Activated T-cell treated with anti-CD3 and anti-CD28 coated beads, Interleukin-2, amount 50 U/mL, for 72 hours (primary cell): ENCODE measurements around the gene TMEM141. TPM values are rescaled to one million over a fixed set of nuclear protein-coding genes. Genes with fewer than 3 reads are reported as not detected.
"Not testable (repeated sequence)": the region's sequence is repeated elsewhere in the genome, so short reads cannot be mapped to it uniquely, and the experiment has no call there.

Experiments
- ATAC-seq, 2 donors: fragments of 150-1000 bp; cut with Tn5 transposase; replicated peaks in 1 of 2; 2 replicates each; pipeline ENCODE4 v1.10.0; 2021; ENCODE audit warnings: moderate library complexity in 2 of 2, mild to moderate bottlenecking in 1 of 2
- DNase-seq, 2 donors: peaks; one replicate each; pipeline ENCODE4 v3.0.0; 2021 to 2022; ENCODE audit warnings: mixed read lengths in 1 of 2
- H3K27ac Mint-ChIP-seq: one replicate; pipeline ENCODE4 v1.8.0; 2022; ENCODE audit warnings: mild to moderate bottlenecking, moderate library complexity, mixed read lengths
- H3K27me3 Mint-ChIP-seq: one replicate; pipeline ENCODE4 v1.8.0; 2022; ENCODE audit warnings: low read depth, mixed read lengths
- H3K36me3 Mint-ChIP-seq, 2 donors: one replicate each; pipeline ENCODE4 v1.8.0; 2022; ENCODE audit warnings: mixed read lengths in 2 of 2, mild to moderate bottlenecking in 1 of 2; ENCODE audit not compliant: insufficient read depth in 2 of 2
- H3K4me1 Mint-ChIP-seq: one replicate; pipeline ENCODE4 v1.8.0; 2022; ENCODE audit warnings: low read depth, mixed read lengths
- H3K4me3 Mint-ChIP-seq, 2 donors: one replicate each; pipeline ENCODE4 v1.8.0; 2022; ENCODE audit warnings: mild to moderate bottlenecking in 2 of 2, mixed read lengths in 2 of 2, moderate library complexity in 2 of 2
- H3K9me3 Mint-ChIP-seq, 2 donors: one replicate each; pipeline ENCODE4 v1.8.0; 2022; ENCODE audit warnings: mixed read lengths in 2 of 2
- total RNA-seq, 2 donors: library from RNA; stranded (reverse); gene quantifications; one replicate each; pipeline ENCODE4 v1.2.3, GENCODE V29; 2022

TMEM141 gene
- total RNA-seq, 2 donors from 2014 or later: 18.7 to 20.9 TPM

DNA sequence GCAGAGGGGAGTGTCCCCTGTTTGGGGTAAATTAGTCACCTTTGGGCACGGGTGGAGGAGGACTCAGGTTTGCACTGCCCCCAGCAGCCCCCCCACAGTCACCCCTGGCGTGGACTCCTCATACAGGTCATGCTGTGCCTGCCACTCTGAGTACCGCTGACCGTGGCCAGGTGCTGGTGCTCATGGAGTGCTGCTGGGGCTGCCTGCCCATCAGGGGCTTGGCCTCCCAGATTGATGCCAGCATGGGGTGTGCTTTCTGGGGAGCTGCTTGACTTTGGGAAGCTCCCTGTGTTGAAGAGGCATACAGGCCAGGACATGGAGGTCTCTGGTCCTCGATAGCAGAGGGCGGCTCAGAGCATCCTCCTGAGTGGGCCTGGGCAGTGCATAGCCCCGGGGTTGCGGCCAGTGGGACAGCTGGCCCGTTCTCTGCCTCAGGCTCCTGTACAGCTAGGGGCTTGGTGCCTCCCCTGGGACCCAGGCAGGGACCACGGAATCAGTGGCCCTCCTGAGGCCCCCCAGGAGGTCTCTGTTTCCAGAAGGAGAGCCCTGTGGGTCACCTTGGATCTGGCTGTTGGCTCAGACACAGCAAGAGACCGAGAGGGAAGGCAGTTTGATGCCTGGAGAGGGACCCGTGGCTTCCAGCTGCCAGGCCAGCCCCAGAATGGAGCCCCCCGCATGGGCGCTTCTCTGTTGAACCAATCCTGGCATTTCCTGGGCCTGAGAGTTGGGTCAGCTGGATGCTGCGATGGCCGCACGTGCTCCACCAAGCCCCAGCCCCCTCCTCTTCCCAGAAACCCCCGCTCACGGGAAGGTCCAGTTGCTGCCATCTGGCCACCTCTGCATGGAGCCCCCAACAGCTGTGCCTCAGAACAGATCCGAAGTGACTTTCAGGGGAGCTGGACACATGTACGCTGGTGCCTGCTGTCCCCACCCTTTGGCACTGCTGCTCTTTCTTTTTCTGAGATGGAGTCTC, 45.1 kb downstream of the TMEM141 start:
- H3K4me3 Mint-ChIP-seq: no peak overlapping the region
- DNase-seq: no peak
- H3K4me1 Mint-ChIP-seq: peaks cover 5% of the 10 kb centered on the region

DNA sequence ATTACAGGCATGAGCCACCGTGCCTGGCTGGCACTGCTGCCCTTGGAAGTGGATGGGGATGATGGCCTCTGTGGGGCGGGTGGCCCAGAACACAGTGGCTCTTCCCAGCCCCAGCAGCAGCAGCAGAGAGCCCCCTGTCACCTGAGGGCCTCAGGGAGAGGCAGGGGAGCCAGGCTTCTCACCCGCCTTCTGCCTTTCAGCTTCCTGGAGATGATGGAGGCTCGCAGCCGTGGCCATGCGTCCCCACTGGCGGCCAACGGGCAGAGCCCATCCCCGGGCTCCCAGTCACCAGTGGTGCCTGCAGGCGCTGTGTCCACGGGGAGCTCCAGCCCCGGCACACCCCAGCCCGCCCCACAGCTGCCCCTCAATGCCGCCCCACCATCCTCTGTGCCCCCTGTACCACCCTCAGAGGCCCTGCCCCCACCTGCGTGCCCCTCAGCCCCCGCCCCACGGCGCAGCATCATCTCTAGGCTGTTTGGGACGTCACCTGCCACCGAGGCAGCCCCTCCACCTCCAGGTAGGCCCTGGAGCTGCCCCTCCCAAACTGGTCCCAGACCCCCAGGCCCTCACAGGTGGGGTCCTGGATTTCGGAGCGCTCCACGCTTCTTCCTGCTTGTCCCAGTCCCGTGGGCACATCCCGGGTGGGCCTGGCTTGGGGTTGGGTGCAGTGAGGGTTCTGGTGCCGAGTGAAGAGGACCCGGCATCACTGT, 46.2 kb downstream of the TMEM141 start:
- Mint-ChIP-seq H3K4me1 (peaks cover 15% of the 10 kb centered on the region), H3K9me3 (no peaks in the 10 kb centered on the region), H3K4me3 (no peak overlapping the region), H3K36me3 (peaks cover 0 to 2% of the 10 kb centered on the region in 2 donors), H3K27me3 (no peaks in the 10 kb centered on the region), H3K27ac (no peak overlapping the region)
- ATAC-seq (no peak), DNase-seq (no peak)

More for the DNA sequence above, 45.1 kb downstream of the TMEM141 start:
- Mint-ChIP-seq H3K9me3 (no peaks in the 10 kb centered on the region), H3K27ac (no peak overlapping the region), H3K27me3 (no peaks in the 10 kb centered on the region), H3K36me3 (peaks cover 0 to 4% of the 10 kb centered on the region in 2 donors)
- no peak for ATAC-seq

GRCh38 chr9:136837856-136838277, 46.7 kb downstream of the TMEM141 start:
- not testable (repeated sequence) for ATAC-seq, H3K9me3 Mint-ChIP-seq, H3K4me3 Mint-ChIP-seq, H3K27ac Mint-ChIP-seq, H3K36me3 Mint-ChIP-seq, H3K27me3 Mint-ChIP-seq, DNase-seq
- peaks cover 18% of the 10 kb centered on the region for H3K4me1 Mint-ChIP-seq

GRCh38 chr9:136838314-136839228, 47.4 kb downstream of the TMEM141 start:
- peaks cover 0 to 1% of the 10 kb centered on the region in 2 donors for H3K36me3 Mint-ChIP-seq
- ATAC-seq (no peak), DNase-seq (no peak)
- peaks cover 18% of the 10 kb centered on the region for H3K4me1 Mint-ChIP-seq
- no peak overlapping the region for H3K27ac Mint-ChIP-seq
- H3K9me3 Mint-ChIP-seq: no peaks in the 10 kb centered on the region
- no peak overlapping the region for H3K4me3 Mint-ChIP-seq
- H3K27me3 Mint-ChIP-seq: no peaks in the 10 kb centered on the region

- peaks cover 18% of the 10 kb centered on the region for H3K4me1 Mint-ChIP-seq
- no peaks in the 10 kb centered on the region for H3K27me3 Mint-ChIP-seq
- H3K36me3 Mint-ChIP-seq: peaks cover 0 to 1% of the 10 kb centered on the region in 2 donors
- no peaks in the 10 kb centered on the region for H3K9me3 Mint-ChIP-seq
- DNase-seq (no peak), ATAC-seq (no peak)
- no peak overlapping the region for H3K4me3 Mint-ChIP-seq
- no peak overlapping the region for H3K27ac Mint-ChIP-seq
These were observed 48.3 kb downstream of the TMEM141 start for GRCh38 chr9:136839229-136840139.

GRCh38 chr9:136840140-136840876, 49.2 kb downstream of the TMEM141 start:
- ATAC-seq: no peak
- H3K27ac Mint-ChIP-seq: no peak overlapping the region
- H3K9me3 Mint-ChIP-seq: no peaks in the 10 kb centered on the region
- H3K4me1 Mint-ChIP-seq: peaks cover 18% of the 10 kb centered on the region
- DNase-seq: no peak
- no peaks in the 10 kb centered on the region for H3K36me3 Mint-ChIP-seq
- no peak overlapping the region for H3K4me3 Mint-ChIP-seq
- H3K27me3 Mint-ChIP-seq: no peaks in the 10 kb centered on the region

GRCh38 chr9:136840877-136841645, 49.9 kb downstream of the TMEM141 start:
- no peak for DNase-seq
- Mint-ChIP-seq H3K4me1 (peaks cover 18% of the 10 kb centered on the region), H3K36me3 (no peaks in the 10 kb centered on the region), H3K27ac (no peak overlapping the region), H3K9me3 (no peaks in the 10 kb centered on the region), H3K27me3 (no peaks in the 10 kb centered on the region), H3K4me3 (no peak overlapping the region)
- no peak for ATAC-seq

DNA sequence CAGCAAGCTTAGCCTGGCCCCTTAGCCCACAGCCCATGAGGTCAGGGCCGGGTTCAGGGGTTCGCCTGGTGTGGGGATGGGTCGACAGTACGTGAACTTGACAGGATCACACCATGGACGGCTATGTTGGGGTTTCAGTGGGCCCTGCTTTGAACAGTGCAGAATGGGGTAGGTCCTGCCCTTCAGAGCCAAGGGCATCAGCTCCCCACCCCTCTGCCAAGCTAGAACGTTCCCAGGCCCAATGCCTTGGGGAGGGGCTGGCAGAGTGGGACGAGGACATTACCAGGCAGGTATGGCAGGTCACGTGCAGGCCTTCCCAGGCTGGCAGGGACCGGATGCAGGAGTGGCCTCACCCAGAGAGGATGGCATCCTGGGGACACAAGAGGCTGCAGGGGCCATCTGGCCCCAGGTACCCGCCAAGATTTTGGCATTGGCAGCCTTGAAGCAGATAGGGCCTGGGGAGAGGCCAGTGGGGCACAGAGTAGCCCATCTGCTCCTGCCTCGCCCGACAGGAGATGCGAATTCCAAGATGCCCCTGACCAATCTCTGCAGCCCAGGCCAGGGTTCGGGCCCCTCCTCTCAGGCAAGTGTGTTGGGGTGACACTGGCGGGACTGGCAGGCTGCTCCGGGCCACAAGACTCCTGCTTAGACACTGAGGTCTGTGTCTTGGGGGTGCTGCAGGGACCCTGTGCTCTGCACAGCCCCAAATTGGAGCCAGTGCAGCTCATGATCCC, 50.7 kb downstream of the TMEM141 start:
- DNase-seq, H3K9me3 Mint-ChIP-seq, H3K36me3 Mint-ChIP-seq, H3K27me3 Mint-ChIP-seq, H3K27ac Mint-ChIP-seq, ATAC-seq: not testable (repeated sequence)
- Mint-ChIP-seq H3K4me3 (peak overlapping the region; percentile 87 to 93), H3K4me1 (peaks cover 18% of the 10 kb centered on the region)

DNA sequence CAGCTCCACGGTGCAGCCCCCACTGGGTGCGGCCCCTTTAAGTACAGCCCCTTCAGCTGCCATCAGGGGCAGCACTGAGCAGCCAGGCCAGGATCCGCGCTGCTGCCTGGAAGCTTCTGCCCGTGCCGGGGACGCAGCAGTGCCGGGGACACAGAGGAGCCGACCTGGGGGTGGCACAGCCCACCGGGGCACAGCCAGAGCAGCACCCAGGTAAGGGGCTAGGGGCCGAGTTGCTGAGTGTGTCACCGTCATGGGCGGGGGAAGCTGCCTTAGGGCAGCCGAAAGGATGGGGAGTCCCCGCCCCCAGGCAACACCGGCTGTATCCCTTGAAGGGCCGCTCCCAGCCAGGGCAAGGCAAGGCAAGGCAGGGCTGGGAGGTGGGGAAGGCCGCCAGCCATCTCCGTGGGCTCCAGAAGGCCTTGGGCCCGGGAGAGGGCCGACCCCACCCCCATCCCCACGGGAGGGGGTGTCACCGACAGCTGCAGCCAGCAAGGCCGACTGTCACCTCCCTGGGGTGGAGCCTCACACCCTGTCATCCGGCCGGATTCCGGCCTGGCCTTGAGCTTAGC, 51.3 kb downstream of the TMEM141 start, which contains the start of gene AJM1:
AJM1 (plus strand) TSS at position 99 of the 569 bp plus-strand sequence. CDS start 1,937 bp downstream, outside the sequence.
- Mint-ChIP-seq H3K4me3 (peak within 1 kb of the TSS; percentile 87 to 93), H3K27ac (peak within 1 kb of the TSS; percentile 10), H3K4me1 (peaks cover 24% of the 10 kb centered on the region)
- not testable (repeated sequence) for H3K36me3 Mint-ChIP-seq, H3K27me3 Mint-ChIP-seq, H3K9me3 Mint-ChIP-seq
- DNase-seq (peak; percentile 83 to 84), ATAC-seq (peak; percentile 74 to 82)
